Measurements from ENCODE around the gene PRDM2.

Gene PRDM2

GRCh38 chr1:13766592-13767564 is 66.9 kb downstream of the PRDM2 start:
- no peak for DNase-seq

GRCh38 chr1:13769212-13769611 is 69.2 kb downstream of the PRDM2 start:
- DNase-seq = no peak

- DNase-seq = no peak
These were observed 69.8 kb downstream of the PRDM2 start for GRCh38 chr1:13769830-13770229.

- no peak for DNase-seq
These were observed 70.8 kb downstream of the PRDM2 start for GRCh38 chr1:13770743-13771142.

GRCh38 chr1:13771745-13772144 is 71.8 kb downstream of the PRDM2 start:
- no peak for DNase-seq

- DNase-seq = no peak
These were observed 72.3 kb downstream of the PRDM2 start for GRCh38 chr1:13772271-13772670.

GRCh38 chr1:13774121-13774520 is 74.1 kb downstream of the PRDM2 start:
- no peak for DNase-seq

GRCh38 chr1:13775459-13775858 is 75.5 kb downstream of the PRDM2 start:
- DNase-seq = no peak

GRCh38 chr1:13775916-13776315 is 75.9 kb downstream of the PRDM2 start:
- no peak for DNase-seq

- no peak for DNase-seq
These were observed 78.4 kb downstream of the PRDM2 start for GRCh38 chr1:13778431-13778830.

GRCh38 chr1:13779930-13780329 is 79.9 kb downstream of the PRDM2 start:
- no peak for DNase-seq

GRCh38 chr1:13780780-13781179 is 80.8 kb downstream of the PRDM2 start:
- DNase-seq = no peak

- DNase-seq = no peak
These were observed 81.2 kb downstream of the PRDM2 start for GRCh38 chr1:13781228-13781627.

- DNase-seq = no peak
These were observed 82.1 kb downstream of the PRDM2 start for GRCh38 chr1:13781907-13782633.

GRCh38 chr1:13782634-13783360 is 82.8 kb downstream of the PRDM2 start:
- DNase-seq = no peak

- no peak for DNase-seq
These were observed 83.6 kb downstream of the PRDM2 start for GRCh38 chr1:13783551-13783950.

- no peak for DNase-seq
These were observed 85.0 kb downstream of the PRDM2 start for GRCh38 chr1:13784971-13785370.

- DNase-seq = no peak
These were observed 86.6 kb downstream of the PRDM2 start for GRCh38 chr1:13786541-13786940.

- DNase-seq = no peak
These were observed 88.8 kb downstream of the PRDM2 start for GRCh38 chr1:13788795-13789194.

GRCh38 chr1:13790290-13791030 is 90.5 kb downstream of the PRDM2 start:
- no peak for DNase-seq

GRCh38 chr1:13792419-13792818 is 92.4 kb downstream of the PRDM2 start:
- no peak for DNase-seq

GRCh38 chr1:13793088-13793730 is 93.2 kb downstream of the PRDM2 start:
- no peak for DNase-seq
